Stimulated activated CD8-positive, alpha-beta memory T cell treated with anti-CD3 and anti-CD28 coated beads, Interleukin-12 subunit alpha, Interleukin-12 subunit beta, amount 100 ng/mL, for 24 hours (primary cell): ENCODE data around the gene IQSEC3.

Experiments used
- DNase-seq: peaks from one replicate; pipeline ENCODE4 v3.0.0-alpha.2; 2020; ENCODE audit errors: extremely low read depth

Gene IQSEC3

GRCh38 chr12:78981-79380 is 12.4 kb downstream of the IQSEC3 start:
- no peak for DNase-seq

GRCh38 chr12:80681-81190 is 14.2 kb downstream of the IQSEC3 start:
- no peak for DNase-seq

- no peak for DNase-seq
Observed at GRCh38 chr12:82740-83139, 16.2 kb downstream of the IQSEC3 start.

- no peak for DNase-seq
Observed at GRCh38 chr12:84056-84455, 17.5 kb downstream of the IQSEC3 start.

- no peak for DNase-seq
Observed at GRCh38 chr12:85191-85666, 18.7 kb downstream of the IQSEC3 start.

- DNase-seq, result no peak
Observed at GRCh38 chr12:87315-87714, 20.7 kb downstream of the IQSEC3 start.

GRCh38 chr12:87856-88255 is 21.3 kb downstream of the IQSEC3 start:
- DNase-seq, result no peak

GRCh38 chr12:89653-90052 is 23.1 kb downstream of the IQSEC3 start:
- DNase-seq, result no peak

- no peak for DNase-seq
Observed at GRCh38 chr12:91213-91612, 24.6 kb downstream of the IQSEC3 start.

- DNase-seq, result no peak
Observed at GRCh38 chr12:93266-94005, 26.9 kb downstream of the IQSEC3 start.

GRCh38 chr12:96543-96942 is 30.0 kb downstream of the IQSEC3 start:
- no peak for DNase-seq

GRCh38 chr12:98924-99352 is 32.4 kb downstream of the IQSEC3 start:
- no peak for DNase-seq

GRCh38 chr12:99605-100004 is 33.0 kb downstream of the IQSEC3 start:
- no peak for DNase-seq

- DNase-seq, result no peak
Observed at GRCh38 chr12:101969-102878, 35.7 kb downstream of the IQSEC3 start.

- DNase-seq, result no peak
Observed at GRCh38 chr12:102879-103168, 36.3 kb downstream of the IQSEC3 start.

- DNase-seq, result no peak
Observed at GRCh38 chr12:103169-103981, 36.8 kb downstream of the IQSEC3 start.

- DNase-seq, result no peak
Observed at GRCh38 chr12:104551-105081, 38.0 kb downstream of the IQSEC3 start.

- no peak for DNase-seq
Observed at GRCh38 chr12:105696-106095, 39.1 kb downstream of the IQSEC3 start.

GRCh38 chr12:106118-106591 is 39.6 kb downstream of the IQSEC3 start:
- no peak for DNase-seq

GRCh38 chr12:108594-108993 is 42.0 kb downstream of the IQSEC3 start:
- DNase-seq, result no peak

- no peak for DNase-seq
Observed at GRCh38 chr12:109446-109845, 42.9 kb downstream of the IQSEC3 start.

- no peak for DNase-seq
Observed at GRCh38 chr12:109872-110271, 43.3 kb downstream of the IQSEC3 start.
